Activated naive CD4-positive, alpha-beta T cell treated with anti-CD3 and anti-CD28 coated beads for 36 hours (primary cell): ENCODE data around the gene MMD. TPM values are rescaled to one million over a fixed set of nuclear protein-coding genes. Genes with fewer than 3 reads are reported as not detected.
"Not testable (repeated sequence)": the region's sequence is repeated elsewhere in the genome, so short reads cannot be mapped to it uniquely, and the experiment has no call there.

Source experiments
- CTCF ChIA-PET: fragments of 350-600 bp; sonication (Branson Sonifier 250); formaldehyde crosslinking; loops from one replicate; lab custom pipeline; 2021; ENCODE audit warnings: antibody characterized with exemption; lab: Charles Lee
- DNase-seq: peaks from one replicate; pipeline ENCODE4 v3.0.0-alpha.2; 2020
- H3K27ac Mint-ChIP-seq: one replicate; pipeline ENCODE4 v1.8.0; 2021; ENCODE audit warnings: mild to moderate bottlenecking, mixed read lengths
- H3K27me3 Mint-ChIP-seq: one replicate; pipeline ENCODE4 v1.8.0; 2021; ENCODE audit warnings: low read depth, mixed read lengths
- H3K36me3 Mint-ChIP-seq: one replicate; pipeline ENCODE4 v1.8.0; 2021; ENCODE audit warnings: low read depth, mixed read lengths
- H3K4me1 Mint-ChIP-seq: one replicate; pipeline ENCODE4 v1.8.0; 2021; ENCODE audit warnings: low read depth, mixed read lengths
- H3K4me3 Mint-ChIP-seq: one replicate; pipeline ENCODE4 v1.8.0; 2021; ENCODE audit warnings: mild to moderate bottlenecking, moderate library complexity, mixed read lengths
- H3K9me3 Mint-ChIP-seq: one replicate; pipeline ENCODE4 v1.8.0; 2021; ENCODE audit warnings: mixed read lengths
- intact Hi-C: fragments of 100-400 bp; cut with micrococcal nuclease; formaldehyde crosslinking; loops from one replicate; pipeline ENCODE4 v1.15.1; 2023
- total RNA-seq, 2 experiments: library from RNA; stranded (reverse); gene quantifications; one replicate each; pipeline ENCODE4 v1.2.3, GENCODE V29; 2021

The MMD gene
- total RNA-seq, 2 experiments from 2014 or later: 26.2 to 27.7 TPM

- Mint-ChIP-seq H3K4me3 (no peak overlapping the region), H3K9me3 (no peaks in the 10 kb centered on the region), H3K4me1 (peaks cover 31% of the 10 kb centered on the region), H3K27ac (no peak overlapping the region), H3K36me3 (peaks cover 30% of the 10 kb centered on the region), H3K27me3 (no peaks in the 10 kb centered on the region)
- intact Hi-C loops: no loop called here
- CTCF ChIA-PET: interaction anchor here (0.6 to 1.4 kb wide), 2 partner anchors 14 to 99 kb away, joined by 4 to 7 read pairs; no protein-coding TSS in a partner anchor
- DNase-seq: no peak
These were observed 6.7 kb downstream of the MMD start for GRCh38 chr17:55414983-55415382.

- intact Hi-C loops: no loop called here
- no peak overlapping the region for H3K27ac Mint-ChIP-seq
- H3K4me3 Mint-ChIP-seq: no peak overlapping the region
- no peaks in the 10 kb centered on the region for H3K9me3 Mint-ChIP-seq
- no peaks in the 10 kb centered on the region for H3K27me3 Mint-ChIP-seq
- no peak for DNase-seq
- H3K36me3 Mint-ChIP-seq: peaks cover 26% of the 10 kb centered on the region
- CTCF ChIA-PET: no interaction called here
- H3K4me1 Mint-ChIP-seq: peaks cover 21% of the 10 kb centered on the region
These were observed 7.7 kb downstream of the MMD start for GRCh38 chr17:55413825-55414489.

- no peaks in the 10 kb centered on the region for H3K27me3 Mint-ChIP-seq
- intact Hi-C loops: no loop called here
- H3K4me1 Mint-ChIP-seq: peaks cover 4% of the 10 kb centered on the region
- no peak overlapping the region for H3K4me3 Mint-ChIP-seq
- CTCF ChIA-PET: no interaction called here
- no peaks in the 10 kb centered on the region for H3K9me3 Mint-ChIP-seq
- H3K27ac Mint-ChIP-seq: no peak overlapping the region
- peaks cover 37% of the 10 kb centered on the region for H3K36me3 Mint-ChIP-seq
- no peak for DNase-seq
These were observed 10.2 kb downstream of the MMD start for GRCh38 chr17:55411463-55411855.

GRCh38 chr17:55410722-55411462 is 10.7 kb downstream of the MMD start:
- CTCF ChIA-PET: no interaction called here
- no peak overlapping the region for H3K4me3 Mint-ChIP-seq
- H3K9me3 Mint-ChIP-seq: no peaks in the 10 kb centered on the region
- intact Hi-C loops: no loop called here
- H3K27ac Mint-ChIP-seq: no peak overlapping the region
- no peaks in the 10 kb centered on the region for H3K27me3 Mint-ChIP-seq
- DNase-seq: no peak
- H3K4me1 Mint-ChIP-seq: peaks cover 3% of the 10 kb centered on the region
- H3K36me3 Mint-ChIP-seq: peaks cover 40% of the 10 kb centered on the region

GRCh38 chr17:55409030-55409800 is 12.4 kb downstream of the MMD start:
- Mint-ChIP-seq H3K4me1 (no peaks in the 10 kb centered on the region), H3K27ac (no peak overlapping the region), H3K4me3 (no peak overlapping the region), H3K27me3 (no peaks in the 10 kb centered on the region), H3K9me3 (no peaks in the 10 kb centered on the region), H3K36me3 (peaks cover 49% of the 10 kb centered on the region)
- intact Hi-C loops: no loop called here
- DNase-seq: no peak
- CTCF ChIA-PET: no interaction called here

- intact Hi-C loops: no loop called here
- CTCF ChIA-PET: no interaction called here
- no peak for DNase-seq
- Mint-ChIP-seq H3K27me3 (no peaks in the 10 kb centered on the region), H3K4me1 (no peaks in the 10 kb centered on the region), H3K4me3 (no peak overlapping the region), H3K27ac (no peak overlapping the region), H3K36me3 (peaks cover 44% of the 10 kb centered on the region), H3K9me3 (no peaks in the 10 kb centered on the region)
These were observed 13.7 kb downstream of the MMD start for GRCh38 chr17:55407641-55408566.

- H3K36me3 Mint-ChIP-seq: peaks cover 39% of the 10 kb centered on the region
- no peak for DNase-seq
- no peak overlapping the region for H3K27ac Mint-ChIP-seq
- H3K4me1 Mint-ChIP-seq: no peaks in the 10 kb centered on the region
- CTCF ChIA-PET: no interaction called here
- H3K4me3 Mint-ChIP-seq: no peak overlapping the region
- no peaks in the 10 kb centered on the region for H3K9me3 Mint-ChIP-seq
- no peaks in the 10 kb centered on the region for H3K27me3 Mint-ChIP-seq
- intact Hi-C loops: no loop called here
These were observed 16.0 kb downstream of the MMD start for GRCh38 chr17:55405600-55405999.

GRCh38 chr17:55404197-55404596 is 17.4 kb downstream of the MMD start:
- intact Hi-C loops, H3K4me1 Mint-ChIP-seq, DNase-seq, H3K27me3 Mint-ChIP-seq, CTCF ChIA-PET, H3K4me3 Mint-ChIP-seq, H3K9me3 Mint-ChIP-seq, H3K27ac Mint-ChIP-seq: not testable (repeated sequence)
- peaks cover 39% of the 10 kb centered on the region for H3K36me3 Mint-ChIP-seq

- intact Hi-C loops: no loop called here
These were observed 19.3 kb downstream of the MMD start for GRCh38 chr17:55402374-55402773.

GRCh38 chr17:55398689-55399088 is 22.9 kb downstream of the MMD start:
- H3K27ac Mint-ChIP-seq: no peak overlapping the region
- peaks cover 21% of the 10 kb centered on the region for H3K36me3 Mint-ChIP-seq
- H3K27me3 Mint-ChIP-seq: no peaks in the 10 kb centered on the region
- H3K4me1 Mint-ChIP-seq: no peaks in the 10 kb centered on the region
- no peak overlapping the region for H3K4me3 Mint-ChIP-seq
- intact Hi-C loops: no loop called here
- no peaks in the 10 kb centered on the region for H3K9me3 Mint-ChIP-seq
- CTCF ChIA-PET: interaction anchor here (1.5 kb wide), 1 partner anchor 116 kb away, joined by 3 read pairs; no protein-coding TSS in a partner anchor
- no peak for DNase-seq

More at GRCh38 chr17:55402374-55402773, 19.3 kb downstream of the MMD start:
- DNase-seq: no peak
- Mint-ChIP-seq H3K27me3 (no peaks in the 10 kb centered on the region), H3K36me3 (peaks cover 34% of the 10 kb centered on the region), H3K4me1 (no peaks in the 10 kb centered on the region), H3K4me3 (no peak overlapping the region), H3K9me3 (no peaks in the 10 kb centered on the region), H3K27ac (no peak overlapping the region)
- CTCF ChIA-PET: no interaction called here

GRCh38 chr17:55395803-55396505 is 25.7 kb downstream of the MMD start:
- Mint-ChIP-seq H3K27me3 (no peaks in the 10 kb centered on the region), H3K36me3 (peaks cover 16% of the 10 kb centered on the region), H3K27ac (no peak overlapping the region), H3K4me3 (no peak overlapping the region), H3K4me1 (no peaks in the 10 kb centered on the region), H3K9me3 (no peaks in the 10 kb centered on the region)
- CTCF ChIA-PET: interaction anchor here (0.9 kb wide), 1 partner anchor 11 kb away, joined by 3 read pairs; no protein-coding TSS in a partner anchor
- no peak for DNase-seq
- intact Hi-C loops: no loop called here
